M059J (cell line): ENCODE results near the gene CERS3. TPM values are rescaled to one million over a fixed set of nuclear protein-coding genes. Genes with fewer than 3 reads are reported as not detected.

Experiments
- DNase-seq: peaks from one replicate; pipeline ENCODE4 v3.0.0-alpha.2; 2012; ENCODE audit warnings: low read depth
- total RNA-seq: library from RNA; depleted of rRNA; stranded (reverse); fragments of >200 nt; shearing (Covaris generic); gene quantifications from 2 replicates; pipeline ENCODE4 v1.2.3, GENCODE V29; 2014; rRNA removed

Gene CERS3
- total RNA-seq, 1 experiment from 2014 or later = not detected

GRCh38 chr15:100383302-100384107 lies 145.2 kb downstream of the CERS3 start:
- peak; percentile 20 for DNase-seq

- DNase-seq = no peak
Observed at GRCh38 chr15:100373942-100374341, 154.8 kb downstream of the CERS3 start.

DNA sequence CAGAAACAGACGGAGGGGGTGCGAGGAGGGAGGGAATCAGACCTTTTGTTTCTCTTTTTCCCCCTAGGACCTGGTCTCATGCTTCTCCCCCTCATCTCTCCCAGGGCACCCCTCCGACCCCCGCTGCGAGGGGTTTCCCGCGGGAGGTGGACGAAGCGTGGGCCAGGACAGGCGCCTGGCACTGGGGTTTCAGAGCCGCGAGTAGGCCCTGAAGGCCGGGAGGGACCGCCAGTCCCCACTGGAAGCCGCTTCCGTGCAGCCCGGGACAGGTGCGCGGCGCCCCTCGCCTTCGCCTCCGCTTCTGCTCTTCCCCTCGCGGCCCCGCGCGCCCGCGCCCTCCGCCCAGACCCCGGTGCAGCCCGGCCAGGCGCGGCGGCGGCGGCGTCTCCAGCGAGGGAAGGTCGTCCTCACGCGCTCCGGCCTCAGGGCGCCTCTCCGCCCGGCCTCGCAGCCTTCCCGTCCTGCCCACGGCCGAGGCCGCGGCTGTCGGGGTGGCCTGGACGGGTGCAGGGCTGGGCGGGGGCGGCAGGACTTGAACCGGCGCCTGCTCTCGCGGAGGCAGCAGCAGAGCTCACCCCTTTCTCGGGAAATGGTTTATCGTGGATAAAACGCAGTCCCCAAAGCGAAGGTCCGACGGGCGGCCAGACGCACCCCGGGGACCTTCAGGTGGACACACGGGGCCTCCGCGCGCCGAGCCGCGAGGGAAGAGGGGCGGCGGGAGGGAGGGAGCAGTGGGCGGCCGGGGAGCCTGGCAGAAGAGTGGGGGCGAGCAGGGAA lies 155.4 kb downstream of the CERS3 start:
- no peak for DNase-seq

DNA sequence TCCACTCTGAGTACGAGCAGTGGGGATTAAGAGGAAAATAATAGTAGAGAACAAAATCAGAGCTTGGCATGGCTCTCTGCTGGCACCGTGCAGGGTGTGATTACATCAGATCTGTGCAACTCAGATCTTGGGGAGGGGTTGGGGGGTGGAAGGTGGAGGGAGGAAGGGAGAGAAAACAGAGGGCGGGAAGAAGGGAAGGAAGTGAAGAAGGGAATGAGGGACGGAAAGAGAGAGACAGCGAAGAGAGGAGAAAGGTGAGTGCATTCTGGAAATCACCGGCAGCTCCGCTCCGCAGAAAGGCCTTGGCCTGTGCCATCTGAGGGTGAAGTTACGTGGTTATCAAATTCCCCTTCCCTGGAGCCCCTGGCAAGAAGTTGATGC lies 156.0 kb downstream of the CERS3 start:
- DNase-seq = no peak

DNA sequence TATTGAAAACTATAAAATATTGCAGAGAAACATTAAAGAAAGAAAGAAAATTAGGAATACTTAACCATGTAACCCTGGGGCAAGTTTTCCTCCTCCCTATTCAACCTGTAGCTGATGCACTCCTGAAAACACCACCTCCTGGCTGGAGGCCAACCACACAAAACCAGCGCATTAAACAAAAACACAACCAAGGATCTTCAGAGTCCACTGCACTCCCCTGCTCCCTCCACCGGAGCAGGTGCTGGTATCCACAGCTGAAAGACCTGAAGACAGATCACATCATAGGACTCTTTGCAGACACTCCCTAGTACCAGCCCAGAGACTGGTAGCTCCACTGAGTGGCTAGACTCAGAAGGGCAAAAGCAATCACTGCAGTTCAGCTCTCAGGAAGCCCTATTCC lies 173.4 kb downstream of the CERS3 start:
- no peak for DNase-seq

- DNase-seq = no peak
Observed at GRCh38 chr15:100353449-100353848, 175.3 kb downstream of the CERS3 start.

DNA sequence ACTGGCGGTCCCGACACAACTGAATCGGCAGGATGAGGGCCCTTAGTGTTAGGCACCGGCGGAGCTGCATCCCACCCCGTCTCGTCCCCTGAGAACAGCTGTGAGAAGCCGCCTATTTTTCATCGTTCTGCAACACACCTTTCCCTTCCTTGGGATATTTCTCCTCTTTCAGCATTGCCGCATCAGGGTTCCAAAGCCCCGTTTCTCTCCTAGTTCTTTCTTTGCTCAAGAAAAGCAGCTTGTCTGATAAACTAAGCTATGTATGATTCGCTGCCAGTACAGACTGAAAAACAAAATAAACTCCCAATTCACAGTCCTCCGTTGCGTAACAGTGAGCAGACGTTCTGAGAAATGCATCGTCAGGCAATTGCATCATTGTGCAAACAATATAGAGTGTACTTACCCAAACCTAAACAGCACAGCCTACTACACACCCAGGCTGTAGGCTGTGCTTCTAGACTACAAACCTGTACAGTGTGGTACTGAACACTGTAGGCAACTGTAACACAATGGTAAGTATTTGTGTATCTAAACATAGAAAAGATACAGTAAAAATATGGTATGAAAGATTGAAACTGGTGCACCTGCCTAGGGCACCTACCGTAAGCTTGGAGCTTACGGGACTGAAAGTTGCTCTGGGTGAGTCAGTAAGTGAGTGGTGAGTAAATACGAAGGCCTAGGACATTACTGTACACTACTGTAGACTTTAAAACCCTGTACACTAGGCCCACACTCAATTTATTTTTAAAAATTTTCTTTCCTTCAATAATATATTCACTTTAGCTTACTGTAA lies 178.1 kb downstream of the CERS3 start:
- DNase-seq = no peak

Other genes with a start within 250 kb of the CERS3 start
- 0.02 TPM in 1 of 2 replicates, not detected in the other for gene ADAMTS17, start 187.0 kb downstream of the CERS3 start, total RNA-seq
- 16.9 and 17.2 TPM in 2 replicates for gene LINS1, start 73.2 kb upstream of the CERS3 start, total RNA-seq
- gene ASB7, start 73.6 kb upstream of the CERS3 start, total RNA-seq = 9.6 and 12.1 TPM in 2 replicates